GM21737 (cell line): Measurements from ENCODE around the gene ELAC1.
"Not testable (repeated sequence)": the region's sequence is repeated elsewhere in the genome, so short reads cannot be mapped to it uniquely, and the experiment has no call there.

ENCODE experiments used
- ATAC-seq: cut with Tn5 transposase; IDR thresholded peaks from one replicate; pipeline ENCODE4 v1.9.1; 2021; ENCODE audit warnings: mild to moderate bottlenecking, moderate library complexity; ENCODE audit not compliant: unreplicated experiment

Gene ELAC1

DNA sequence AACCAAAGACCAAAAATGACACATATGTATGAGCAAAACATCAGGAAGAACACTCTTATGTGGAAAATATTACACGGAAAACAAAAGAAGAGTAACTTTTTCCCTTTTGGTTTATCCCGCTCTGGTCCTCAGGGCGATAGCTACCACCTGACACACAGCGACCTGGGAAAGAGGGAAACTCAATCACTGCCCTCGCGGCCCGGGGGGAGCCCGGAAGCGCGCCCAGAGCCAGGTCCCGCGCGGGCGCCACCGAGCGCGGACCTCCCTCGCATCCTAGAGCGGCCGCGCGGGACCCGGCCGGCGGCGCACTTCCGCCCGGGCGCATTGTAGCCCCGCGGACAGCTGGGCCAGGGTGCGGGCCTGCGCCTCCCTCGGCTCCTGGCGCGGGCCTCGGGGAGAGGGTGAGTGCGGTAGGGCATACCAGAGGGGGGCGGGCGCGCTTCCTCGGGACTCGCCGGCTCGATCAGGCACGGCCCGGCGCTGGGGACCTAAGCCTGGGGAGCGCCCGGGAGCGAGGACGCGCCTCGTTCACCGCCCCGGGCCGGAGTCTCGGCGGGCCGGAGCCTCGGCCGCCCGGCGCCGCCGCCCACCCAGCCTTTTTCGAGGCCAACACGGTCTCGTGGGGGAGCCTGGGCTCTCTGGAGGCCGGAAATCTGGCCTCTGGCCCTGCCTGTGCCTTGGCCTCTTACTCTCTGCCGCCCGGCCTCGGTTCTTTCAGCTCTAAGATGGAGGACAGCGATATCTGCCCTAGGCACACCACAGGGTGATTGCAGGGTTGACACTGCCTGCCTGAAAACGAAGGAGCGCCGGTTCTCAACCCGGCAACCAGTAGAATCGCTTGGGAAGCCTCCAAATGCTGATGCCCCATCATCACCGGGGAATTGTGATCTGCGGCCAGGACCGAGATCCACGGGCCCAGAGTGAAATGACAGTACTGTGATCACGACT is at the start of gene ELAC1:
Gene ELAC1 (plus strand): TSS at position 327 of the 948 bp plus-strand sequence. CDS start 6,365 bp downstream, outside the sequence.
- ATAC-seq, result peak; percentile 96

- ATAC-seq, result no peak
Measured at GRCh38 chr18:50918153-50918552, 49.7 kb upstream of the ELAC1 start.

DNA sequence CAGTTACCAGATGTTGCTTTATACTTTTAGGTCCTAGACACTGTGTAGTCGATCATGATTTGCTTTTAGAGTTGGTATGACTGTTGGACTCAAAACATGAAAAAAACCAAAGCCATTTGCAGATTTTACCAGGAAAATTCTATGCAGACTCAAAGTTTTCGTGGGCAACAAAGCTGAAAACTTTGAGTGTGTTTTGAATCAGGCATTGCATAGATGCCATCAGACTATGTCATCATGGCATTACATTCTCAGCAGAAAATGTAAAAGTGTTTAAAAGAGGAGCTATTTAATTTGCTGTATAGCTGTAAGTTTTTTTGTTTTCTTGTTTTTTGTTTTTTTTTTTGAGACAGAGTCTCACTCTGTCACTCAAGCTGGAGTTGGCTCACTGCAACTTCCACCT is 43.5 kb upstream of the ELAC1 start:
- ATAC-seq, result no peak

GRCh38 chr18:50926521-50926920 is 41.3 kb upstream of the ELAC1 start:
- ATAC-seq, result no peak

GRCh38 chr18:50928551-50928950 is 39.3 kb upstream of the ELAC1 start:
- ATAC-seq, result no peak

GRCh38 chr18:50933684-50934083 is 34.2 kb upstream of the ELAC1 start:
- no peak for ATAC-seq

GRCh38 chr18:50934545-50935211 is 33.2 kb upstream of the ELAC1 start:
- ATAC-seq, result no peak

GRCh38 chr18:50935493-50936191 is 32.2 kb upstream of the ELAC1 start:
- no peak for ATAC-seq

DNA sequence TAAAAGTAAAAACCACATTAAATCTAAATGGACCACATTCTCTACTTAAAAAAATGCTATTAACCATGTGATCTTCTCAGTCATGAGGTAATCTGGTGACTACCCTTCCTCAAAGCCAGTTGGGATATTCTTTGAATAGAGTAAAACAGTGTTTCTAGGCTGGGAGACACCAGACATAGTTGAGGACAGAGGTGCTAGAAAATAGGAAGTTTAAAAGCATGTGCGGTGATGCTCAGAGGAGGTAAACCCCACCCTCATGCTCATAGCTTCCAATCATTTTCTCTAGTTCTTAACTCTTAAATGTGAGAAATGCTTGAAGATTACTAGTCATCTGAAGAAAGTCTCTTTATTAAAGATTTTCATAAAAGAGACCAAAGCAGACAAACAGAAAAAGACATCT is 30.7 kb upstream of the ELAC1 start:
- ATAC-seq, result no peak

GRCh38 chr18:50938912-50939311 is 28.9 kb upstream of the ELAC1 start:
- no peak for ATAC-seq

DNA sequence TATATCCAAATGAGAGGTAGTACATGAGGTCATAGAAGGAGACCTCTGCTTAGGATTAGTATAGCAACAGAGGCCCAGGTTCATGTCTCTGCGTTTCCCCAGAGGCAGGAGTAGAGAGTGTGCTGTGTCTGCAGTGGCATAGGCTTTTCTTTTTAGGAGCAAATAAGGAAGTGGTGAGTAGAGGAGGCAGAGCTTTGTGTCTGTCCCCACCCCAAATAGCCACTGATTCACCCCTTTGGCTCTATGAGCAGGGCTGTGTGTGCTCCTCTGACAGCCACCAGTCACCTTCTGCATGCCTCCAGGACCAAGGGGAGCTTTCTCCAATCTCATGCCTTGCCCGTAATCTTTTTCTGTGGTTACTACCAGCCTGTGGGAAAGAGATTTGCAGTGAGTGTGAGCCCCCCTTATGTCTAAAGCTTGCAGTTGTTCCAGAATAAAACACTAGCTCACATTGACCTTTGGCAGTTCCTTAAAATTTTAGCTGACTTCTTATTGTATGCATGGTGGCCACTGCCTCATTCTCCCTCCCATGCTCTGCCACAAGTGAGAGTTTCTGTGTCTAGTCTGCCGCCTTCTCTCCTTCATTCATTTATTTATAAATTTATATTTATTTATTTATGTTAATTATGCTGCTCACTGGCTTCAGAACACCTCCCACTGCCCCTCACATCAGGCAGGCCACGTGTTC is 23.5 kb upstream of the ELAC1 start:
- no peak for ATAC-seq

DNA sequence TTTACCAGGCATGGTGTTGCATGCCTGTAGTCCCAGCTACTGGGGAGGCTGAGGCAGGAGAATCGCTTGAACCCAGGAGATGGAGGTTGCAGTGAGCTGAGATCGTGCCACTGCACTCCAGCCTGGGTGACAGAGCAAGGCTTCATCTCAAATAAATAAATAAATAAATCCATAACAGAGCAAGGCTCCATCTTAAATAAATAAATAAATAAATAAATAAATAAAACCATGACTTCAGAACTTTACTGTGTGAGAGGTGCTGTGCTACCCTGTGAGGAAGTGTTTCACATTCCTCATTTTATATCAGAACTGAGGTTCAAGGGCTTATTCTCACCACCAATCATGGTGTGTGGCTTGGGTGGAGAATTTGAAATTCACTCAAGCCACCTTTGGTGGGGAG is 21.9 kb upstream of the ELAC1 start:
- ATAC-seq, result not testable (repeated sequence)

GRCh38 chr18:50947899-50948298 is 19.9 kb upstream of the ELAC1 start:
- ATAC-seq, result no peak

DNA sequence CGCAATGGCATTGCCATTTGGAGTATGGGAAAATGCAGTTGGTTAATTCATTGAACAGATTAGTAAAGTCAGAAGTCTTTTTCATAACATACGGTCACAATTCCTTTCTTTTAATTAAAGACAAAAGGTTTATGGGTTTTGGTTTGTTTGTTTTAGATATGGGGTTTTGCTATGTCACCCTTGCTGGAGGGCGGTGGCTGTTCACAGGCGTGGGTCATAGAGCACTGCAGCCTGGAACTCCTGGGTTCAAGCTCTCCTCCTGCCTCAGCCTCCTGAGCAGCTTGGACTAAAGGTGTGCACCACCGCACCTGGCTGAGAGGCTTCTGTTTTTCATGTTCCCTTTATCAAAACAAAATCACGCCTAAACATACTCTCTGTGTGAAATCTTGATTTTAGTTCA is 18.7 kb upstream of the ELAC1 start:
- ATAC-seq, result no peak

DNA sequence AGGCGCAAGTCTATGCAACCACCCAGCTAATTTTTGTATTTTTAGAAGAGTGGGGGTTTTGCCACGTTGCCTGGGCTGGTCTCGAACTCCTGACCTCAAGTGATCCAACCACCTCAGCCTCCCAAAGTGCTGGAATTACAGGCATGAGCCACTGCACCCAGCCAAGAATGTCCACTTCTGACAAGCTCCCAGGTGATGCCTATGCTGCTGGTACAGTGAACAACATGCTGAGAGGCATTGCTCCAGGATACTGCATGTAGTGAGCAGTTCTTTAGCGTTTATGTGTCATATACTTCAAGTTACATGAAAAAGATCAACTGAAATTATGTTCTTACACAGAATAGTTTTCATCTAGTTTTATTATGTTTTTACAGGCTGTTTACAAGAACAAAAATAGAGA is 17.2 kb upstream of the ELAC1 start:
- ATAC-seq, result no peak

DNA sequence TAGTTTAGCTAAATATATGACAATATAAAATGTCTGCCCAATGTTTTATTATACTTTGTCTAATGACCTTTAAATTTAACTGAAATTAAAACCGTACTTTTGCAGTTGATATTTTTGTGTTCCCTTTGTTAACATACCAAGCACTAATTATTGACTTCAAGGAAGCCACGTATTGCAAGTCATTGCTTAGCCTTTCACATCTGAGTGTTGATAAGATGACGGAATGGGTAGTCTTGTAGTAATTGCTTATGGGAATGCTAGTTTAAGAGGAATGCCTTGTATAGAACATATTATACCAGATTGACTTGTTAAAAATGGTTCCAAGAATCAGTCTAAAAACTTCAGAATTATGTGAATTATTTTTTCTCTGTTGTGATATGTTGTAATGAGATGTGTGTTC is 14.0 kb upstream of the ELAC1 start:
- no peak for ATAC-seq

GRCh38 chr18:50955253-50955652 is 12.6 kb upstream of the ELAC1 start:
- no peak for ATAC-seq

- no peak for ATAC-seq
Measured at GRCh38 chr18:50956116-50956515, 11.7 kb upstream of the ELAC1 start.

- no peak for ATAC-seq
Measured at GRCh38 chr18:50961974-50962373, 5.9 kb upstream of the ELAC1 start.

DNA sequence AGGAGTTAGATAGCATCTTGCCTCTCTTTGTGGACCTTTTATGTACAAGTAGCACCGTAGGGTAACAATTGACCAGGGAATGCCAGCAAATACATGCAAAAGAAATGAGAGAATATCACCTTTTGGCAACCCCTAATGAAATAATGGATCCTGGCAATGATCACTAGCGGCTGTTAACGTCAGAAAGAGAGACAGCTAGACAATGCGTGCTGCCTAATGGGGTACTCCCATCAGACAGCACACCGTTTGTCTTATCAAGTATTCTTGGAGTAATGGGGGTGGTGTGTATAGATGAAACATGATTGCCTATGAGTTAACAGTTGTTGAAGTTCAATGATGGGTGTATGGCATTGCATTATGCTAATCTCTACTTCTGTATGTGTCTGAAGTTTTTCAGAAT is 1.6 kb downstream of the ELAC1 start:
- no peak for ATAC-seq

DNA sequence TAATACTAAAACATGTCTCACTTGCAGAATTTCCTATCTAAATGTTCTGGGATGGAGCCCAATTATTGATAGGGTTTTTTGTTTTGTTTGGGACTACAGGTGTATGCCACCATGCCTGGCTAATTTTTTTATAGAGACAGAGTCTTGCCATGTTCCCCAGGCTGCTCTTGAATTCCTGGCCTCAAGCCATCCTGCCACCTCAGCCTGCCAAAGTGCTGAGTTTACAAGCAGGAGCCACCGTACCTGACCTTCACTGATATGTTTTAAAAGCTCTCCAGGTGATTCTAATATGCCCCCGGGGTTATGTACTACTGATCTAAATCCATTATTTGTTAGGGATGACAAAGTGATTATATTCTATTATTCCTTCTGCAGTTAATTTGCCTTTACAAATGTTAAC is 2.2 kb downstream of the ELAC1 start:
- ATAC-seq, result no peak
